ENCODE data around the gene SOS1.

Gene SOS1

DNA sequence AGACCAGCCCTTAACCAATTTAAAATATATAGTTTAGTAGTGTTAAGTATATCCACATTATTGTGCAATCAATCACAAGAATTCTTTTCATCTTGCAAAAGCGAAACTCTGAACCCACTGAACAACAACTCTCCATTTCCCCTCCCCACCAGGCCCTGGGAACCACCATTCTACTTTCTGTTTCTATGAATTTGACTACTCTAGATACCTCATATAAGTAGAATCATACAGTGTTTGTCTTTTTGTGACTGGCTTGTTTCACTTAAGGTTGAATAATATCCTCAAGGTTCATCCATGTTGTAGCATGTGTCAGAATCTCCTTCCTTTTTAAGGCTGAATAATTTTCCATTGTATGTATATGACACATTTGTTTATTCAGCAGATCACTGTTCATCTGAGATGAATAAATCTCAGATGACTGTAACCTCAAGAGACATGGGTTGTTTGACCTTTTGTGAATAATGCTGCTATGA, 8.1 kb upstream of the SOS1 start (continued):
- no peak for TF ChIP-seq ZNF266 (tag by site-specific recombination; IDR thresholded peaks at IDR 0.05; ENCODE audit: low read depth)
- no peak for TF ChIP-seq ZNF501 (tag by site-specific recombination; IDR thresholded peaks at IDR 0.05)
- TF ChIP-seq BCL11A (tag by site-specific recombination; IDR thresholded peaks at IDR 0.05; ENCODE audit: low read depth): no peak

DNA sequence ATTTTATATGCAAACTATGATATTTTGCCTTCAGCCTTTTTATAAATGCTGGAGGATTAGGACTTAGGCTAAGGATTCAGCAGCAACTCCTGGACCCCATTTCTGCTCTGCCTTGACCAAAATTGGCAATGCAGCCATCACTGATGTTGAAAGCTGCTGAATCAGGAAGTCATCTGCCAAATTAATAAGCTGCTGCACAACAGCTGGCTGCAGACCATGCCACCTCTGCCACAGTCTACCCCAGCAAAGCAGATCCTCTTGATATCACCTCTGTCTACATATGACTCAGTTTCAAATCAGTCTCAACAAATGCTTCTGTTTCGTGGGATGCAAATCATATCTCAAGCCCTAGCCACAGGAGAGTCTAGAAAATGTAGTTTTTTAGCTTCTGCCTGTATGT, 7.1 kb upstream of the SOS1 start:
- no peak overlapping the region for H3K27ac ChIP-seq (ENCODE audit: extremely low read depth, low read depth, low read length)
- no peak overlapping the region for H3K4me3 ChIP-seq (ENCODE audit: low read depth, low read length)
- H3K4me1 ChIP-seq (ENCODE audit: control insufficient read depth, insufficient read depth, low read length): peaks cover 3% of the 10 kb centered on the region; the same call in 1 of the 2 replicates
- no peaks in the 10 kb centered on the region for H3K9me3 ChIP-seq (ENCODE audit: control insufficient read depth, insufficient read depth, low read depth, low read length)
- no peaks in the 10 kb centered on the region for H3K36me3 ChIP-seq (ENCODE audit: control insufficient read depth in 2 of 2, insufficient read depth in 1 of 2, low read length in 2 of 2)
- ChIA-PET CTCF (interaction anchor here (5.0 kb wide), 1 partner anchor 101 kb away, joined by 47 read pairs; no protein-coding TSS in a partner anchor), POLR2A (no interaction called here)
- TF ChIP-seq, protein P1, sequence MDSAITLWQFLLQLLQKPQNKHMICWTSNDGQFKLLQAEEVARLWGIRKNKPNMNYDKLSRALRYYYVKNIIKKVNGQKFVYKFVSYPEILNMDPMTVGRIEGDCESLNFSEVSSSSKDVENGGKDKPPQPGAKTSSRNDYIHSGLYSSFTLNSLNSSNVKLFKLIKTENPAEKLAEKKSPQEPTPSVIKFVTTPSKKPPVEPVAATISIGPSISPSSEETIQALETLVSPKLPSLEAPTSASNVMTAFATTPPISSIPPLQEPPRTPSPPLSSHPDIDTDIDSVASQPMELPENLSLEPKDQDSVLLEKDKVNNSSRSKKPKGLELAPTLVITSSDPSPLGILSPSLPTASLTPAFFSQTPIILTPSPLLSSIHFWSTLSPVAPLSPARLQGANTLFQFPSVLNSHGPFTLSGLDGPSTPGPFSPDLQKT (IDR thresholded peaks at IDR 0.05; ENCODE audit: borderline replicate concordance, low read depth, low read length): no peak
- TF ChIP-seq GLI2 (tag by site-specific recombination; IDR thresholded peaks at IDR 0.05; ENCODE audit: borderline replicate concordance, low read depth) (no peak), ZNF10 (tag by site-specific recombination; IDR thresholded peaks at IDR 0.05) (no peak), ZNF16 (tag by site-specific recombination; IDR thresholded peaks at IDR 0.05; ENCODE audit: low read depth) (no peak), ZNF837 (tag by site-specific recombination; IDR thresholded peaks at IDR 0.05) (no peak), ZNF223 (tag by site-specific recombination; IDR thresholded peaks at IDR 0.05) (no peak), ZNF121 (tag by site-specific recombination; IDR thresholded peaks at IDR 0.05) (no peak), ZNF175 (tag by site-specific recombination; IDR thresholded peaks at IDR 0.05) (no peak), ZNF76 (tag by site-specific recombination; IDR thresholded peaks at IDR 0.05; ENCODE audit: borderline replicate concordance, low read depth) (no peak), ZNF112 (tag by site-specific recombination; IDR thresholded peaks at IDR 0.05) (no peak), MEIS1 (CRISPR knock-in tag; IDR thresholded peaks at IDR 0.05; ENCODE audit: borderline replicate concordance) (no peak), HOXD13 (CRISPR knock-in tag; IDR thresholded peaks at IDR 0.05; ENCODE audit: borderline replicate concordance) (no peak), ZNF626 (tag by site-specific recombination; IDR thresholded peaks at IDR 0.05) (no peak), ZBTB20 (tag by site-specific recombination; IDR thresholded peaks at IDR 0.05) (no peak), ZNF785 (tag by site-specific recombination; IDR thresholded peaks at IDR 0.05) (no peak), ZNF529 (tag by site-specific recombination; IDR thresholded peaks at IDR 0.05; ENCODE audit: insufficient replicate concordance) (no peak)
- TF ChIP-seq, protein P2, sequence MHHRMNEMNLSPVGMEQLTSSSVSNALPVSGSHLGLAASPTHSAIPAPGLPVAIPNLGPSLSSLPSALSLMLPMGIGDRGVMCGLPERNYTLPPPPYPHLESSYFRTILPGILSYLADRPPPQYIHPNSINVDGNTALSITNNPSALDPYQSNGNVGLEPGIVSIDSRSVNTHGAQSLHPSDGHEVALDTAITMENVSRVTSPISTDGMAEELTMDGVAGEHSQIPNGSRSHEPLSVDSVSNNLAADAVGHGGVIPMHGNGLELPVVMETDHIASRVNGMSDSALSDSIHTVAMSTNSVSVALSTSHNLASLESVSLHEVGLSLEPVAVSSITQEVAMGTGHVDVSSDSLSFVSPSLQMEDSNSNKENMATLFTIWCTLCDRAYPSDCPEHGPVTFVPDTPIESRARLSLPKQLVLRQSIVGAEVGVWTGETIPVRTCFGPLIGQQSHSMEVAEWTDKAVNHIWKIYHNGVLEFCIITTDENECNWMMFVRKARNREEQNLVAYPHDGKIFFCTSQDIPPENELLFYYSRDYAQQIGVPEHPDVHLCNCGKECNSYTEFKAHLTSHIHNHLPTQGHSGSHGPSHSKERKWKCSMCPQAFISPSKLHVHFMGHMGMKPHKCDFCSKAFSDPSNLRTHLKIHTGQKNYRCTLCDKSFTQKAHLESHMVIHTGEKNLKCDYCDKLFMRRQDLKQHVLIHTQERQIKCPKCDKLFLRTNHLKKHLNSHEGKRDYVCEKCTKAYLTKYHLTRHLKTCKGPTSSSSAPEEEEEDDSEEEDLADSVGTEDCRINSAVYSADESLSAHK (tag by site-specific recombination; IDR thresholded peaks at IDR 0.05): no peak
- TF ChIP-seq, protein P3, sequence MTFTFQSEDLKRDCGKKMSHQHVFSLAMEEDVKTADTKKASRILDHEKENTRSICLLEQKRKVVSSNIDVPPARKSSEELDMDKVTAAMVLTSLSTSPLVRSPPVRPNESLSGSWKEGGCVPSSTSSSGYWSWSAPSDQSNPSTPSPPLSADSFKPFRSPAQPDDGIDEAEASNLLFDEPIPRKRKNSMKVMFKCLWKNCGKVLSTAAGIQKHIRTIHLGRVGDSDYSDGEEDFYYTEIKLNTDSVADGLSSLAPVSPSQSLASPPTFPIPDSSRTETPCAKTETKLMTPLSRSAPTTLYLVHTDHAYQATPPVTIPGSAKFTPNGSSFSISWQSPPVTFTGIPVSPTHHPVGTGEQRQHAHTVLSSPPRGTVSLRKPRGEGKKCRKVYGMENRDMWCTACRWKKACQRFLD (tag by site-specific recombination; IDR thresholded peaks at IDR 0.05): no peak
